IPS DF 6.9 (cell line): Measurements from ENCODE around the gene CDS2.

Experiments used
- DNase-seq: peaks from one replicate; pipeline ENCODE4 v3.0.0-alpha.2; 2013; ENCODE audit warnings: low read depth, low spot score
- H3K27ac ChIP-seq: one replicate; pipeline ENCODE4 v1.5.1; 2013; ENCODE audit warnings: low read length, control low read depth
- H3K27me3 ChIP-seq: 2 replicates; pipeline ENCODE4 v1.6.1; 2013; ENCODE audit warnings: mild to moderate bottlenecking, low read length; ENCODE audit not compliant: control insufficient read depth, insufficient read depth
- H3K36me3 ChIP-seq: 2 replicates; pipeline ENCODE4 v1.6.1; 2013; ENCODE audit warnings: low read length; ENCODE audit not compliant: control insufficient read depth, insufficient read depth
- H3K4me1 ChIP-seq: 2 replicates; pipeline ENCODE4 v1.6.1; 2013; ENCODE audit warnings: low read length; ENCODE audit not compliant: control insufficient read depth, insufficient read depth
- H3K4me3 ChIP-seq: 2 replicates; pipeline ENCODE4 v1.5.1; 2013; ENCODE audit warnings: mild to moderate bottlenecking, low read length
- H3K9me3 ChIP-seq: 2 replicates; pipeline ENCODE4 v1.6.1; 2013; ENCODE audit warnings: low read length, inconsistent platforms; ENCODE audit not compliant: control insufficient read depth, insufficient read depth
- WGBS: extraction: QIAGEN DNeasy Blood & Tissue Kit; methylation state at CpG from one replicate; pipeline ENCODE4 v1.1.7; 2013; ENCODE audit warnings: mixed read lengths, missing lambda C conversion rate; ENCODE audit not compliant: insufficient read length, insufficient coverage; 5-methylcytosine and 5-hydroxymethylcytosine counted together

Gene CDS2

DNA sequence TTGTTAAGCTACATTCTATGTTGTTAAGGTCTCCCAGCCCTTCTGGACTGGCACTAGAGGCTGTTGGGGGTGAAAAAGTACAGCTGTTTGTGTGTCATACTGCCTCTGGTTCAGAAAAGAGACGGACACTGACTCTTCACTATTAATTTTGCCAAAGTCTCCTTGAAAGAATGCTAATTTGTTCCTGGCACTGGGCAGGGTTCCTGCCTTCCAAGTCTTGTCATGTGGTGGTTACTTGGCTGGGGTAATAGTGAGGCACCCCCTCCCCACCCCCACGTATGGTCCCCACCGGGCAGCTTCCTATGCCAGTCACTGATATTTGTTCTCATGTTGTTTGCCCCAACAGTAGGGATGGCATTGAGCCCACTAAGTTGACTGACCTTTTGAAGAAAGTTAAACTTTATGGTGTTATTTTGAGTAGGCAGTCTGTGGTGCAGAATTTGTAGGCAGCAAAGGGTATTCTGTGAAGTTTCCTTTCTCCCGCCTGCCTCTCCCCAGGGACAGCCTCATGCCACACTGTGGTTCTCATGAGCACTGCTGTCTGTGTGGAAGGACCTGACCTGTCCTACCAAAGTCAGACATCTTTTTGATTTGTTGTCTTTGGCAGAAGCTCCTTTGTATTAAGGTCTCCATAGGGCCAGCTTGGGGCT, 8.7 kb downstream of the CDS2 start:
- no peak overlapping the region for H3K4me3 ChIP-seq
- no peaks in the 10 kb centered on the region for H3K36me3 ChIP-seq
- no peaks in the 10 kb centered on the region for H3K9me3 ChIP-seq
- H3K27ac ChIP-seq, result no peak overlapping the region
- no peaks in the 10 kb centered on the region for H3K27me3 ChIP-seq
- no peak for DNase-seq
- WGBS, result no CpG with 5 or more reads among the region's 4 CpGs
- no peaks in the 10 kb centered on the region for H3K4me1 ChIP-seq

DNA sequence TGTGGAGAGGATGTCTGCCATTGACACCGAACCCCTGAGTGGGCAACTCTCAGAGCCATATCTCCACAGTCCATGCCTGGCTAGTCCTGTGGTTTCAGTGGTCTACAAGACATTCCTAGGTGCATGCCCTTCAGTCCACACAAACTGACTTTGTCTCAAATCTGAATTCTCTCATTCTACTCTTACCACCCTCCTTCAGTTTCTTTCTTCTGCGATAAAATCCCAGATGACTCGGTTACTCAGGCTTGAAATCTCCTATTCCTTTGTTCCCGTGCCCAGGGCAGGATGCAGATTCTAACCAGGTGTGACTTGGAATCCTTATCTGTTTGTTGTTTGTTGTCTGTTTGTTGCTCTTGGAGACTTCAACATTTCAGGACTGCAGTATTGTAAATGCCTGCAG, 9.3 kb downstream of the CDS2 start:
- Histone ChIP-seq H3K27ac (no peak overlapping the region), H3K4me3 (no peak overlapping the region), H3K9me3 (no peaks in the 10 kb centered on the region), H3K36me3 (no peaks in the 10 kb centered on the region), H3K4me1 (no peaks in the 10 kb centered on the region), H3K27me3 (no peaks in the 10 kb centered on the region)
- no peak for DNase-seq
- WGBS, result no CpG with 5 or more reads among the region's 4 CpGs

DNA sequence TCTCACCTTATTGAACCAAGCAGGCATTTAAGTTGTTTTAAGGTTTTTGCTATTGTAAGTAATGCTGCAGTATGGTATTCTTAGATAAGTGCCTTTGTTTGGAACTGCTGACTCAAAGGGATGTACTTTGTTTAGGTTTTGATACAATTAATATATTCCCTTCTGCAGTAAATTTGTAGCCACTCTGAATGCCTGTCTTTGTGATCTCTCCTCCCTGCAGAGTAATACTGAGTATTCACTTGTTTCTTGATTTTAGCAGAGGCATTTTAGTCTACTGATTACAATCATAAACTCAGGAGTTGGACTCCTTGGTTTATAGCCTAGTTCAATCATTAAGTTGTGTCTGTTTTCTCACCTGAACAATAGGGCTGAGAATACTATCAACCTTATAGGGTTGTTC, 13.4 kb downstream of the CDS2 start:
- no peak overlapping the region for H3K4me3 ChIP-seq
- no peaks in the 10 kb centered on the region for H3K36me3 ChIP-seq
- H3K4me1 ChIP-seq, result no peaks in the 10 kb centered on the region
- no peak for DNase-seq
- no peak overlapping the region for H3K27ac ChIP-seq
- no peaks in the 10 kb centered on the region for H3K9me3 ChIP-seq
- no peaks in the 10 kb centered on the region for H3K27me3 ChIP-seq

DNA sequence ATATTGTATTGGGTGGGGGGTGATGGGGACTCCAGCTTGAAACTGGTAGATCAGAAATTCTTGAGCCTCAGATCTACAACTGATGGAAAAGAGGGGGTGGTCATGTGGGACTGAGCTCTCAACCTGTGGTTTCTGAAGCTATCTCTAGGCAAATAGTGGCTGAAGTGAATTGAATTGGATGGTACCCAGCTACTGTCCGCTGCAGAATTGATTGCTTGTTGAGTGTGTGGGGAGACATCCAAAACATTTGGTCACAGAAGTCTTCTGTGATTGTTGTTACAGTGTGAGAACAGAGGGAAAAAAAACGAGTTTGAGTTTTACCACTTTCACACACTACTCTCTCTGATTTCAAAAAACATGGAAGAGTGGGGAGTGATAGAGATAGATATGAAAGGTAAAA, 14.8 kb downstream of the CDS2 start:
- Histone ChIP-seq H3K27ac (no peak overlapping the region), H3K36me3 (no peaks in the 10 kb centered on the region), H3K4me1 (no peaks in the 10 kb centered on the region), H3K4me3 (no peak overlapping the region), H3K9me3 (no peaks in the 10 kb centered on the region), H3K27me3 (no peaks in the 10 kb centered on the region)
- DNase-seq, result no peak
- no CpG with 5 or more reads among the region's 2 CpGs for WGBS

- H3K4me1 ChIP-seq, result no peaks in the 10 kb centered on the region
- no peak for DNase-seq
- no CpG with 5 or more reads among the region's 5 CpGs for WGBS
- H3K27me3 ChIP-seq, result no peaks in the 10 kb centered on the region
- H3K4me3 ChIP-seq, result no peak overlapping the region
- no peaks in the 10 kb centered on the region for H3K9me3 ChIP-seq
- no peak overlapping the region for H3K27ac ChIP-seq
- no peaks in the 10 kb centered on the region for H3K36me3 ChIP-seq
Observed at GRCh38 chr20:5143851-5144250, 17.0 kb downstream of the CDS2 start.

GRCh38 chr20:5145365-5146098, 18.7 kb downstream of the CDS2 start:
- Histone ChIP-seq H3K4me3 (no peak overlapping the region), H3K9me3 (no peaks in the 10 kb centered on the region), H3K27me3 (no peaks in the 10 kb centered on the region), H3K4me1 (no peaks in the 10 kb centered on the region), H3K27ac (no peak overlapping the region), H3K36me3 (no peaks in the 10 kb centered on the region)
- no peak for DNase-seq
- no CpG with 5 or more reads among the region's 5 CpGs for WGBS

GRCh38 chr20:5146099-5146668, 19.4 kb downstream of the CDS2 start:
- no peak overlapping the region for H3K27ac ChIP-seq
- DNase-seq, result no peak
- H3K27me3 ChIP-seq, result no peaks in the 10 kb centered on the region
- H3K4me3 ChIP-seq, result no peak overlapping the region
- H3K9me3 ChIP-seq, result no peaks in the 10 kb centered on the region; the same call in 1 of the 2 replicates
- H3K4me1 ChIP-seq, result peaks cover 2% of the 10 kb centered on the region; the same call in 1 of the 2 replicates
- no CpG with 5 or more reads among the region's 6 CpGs for WGBS
- H3K36me3 ChIP-seq, result no peaks in the 10 kb centered on the region

DNA sequence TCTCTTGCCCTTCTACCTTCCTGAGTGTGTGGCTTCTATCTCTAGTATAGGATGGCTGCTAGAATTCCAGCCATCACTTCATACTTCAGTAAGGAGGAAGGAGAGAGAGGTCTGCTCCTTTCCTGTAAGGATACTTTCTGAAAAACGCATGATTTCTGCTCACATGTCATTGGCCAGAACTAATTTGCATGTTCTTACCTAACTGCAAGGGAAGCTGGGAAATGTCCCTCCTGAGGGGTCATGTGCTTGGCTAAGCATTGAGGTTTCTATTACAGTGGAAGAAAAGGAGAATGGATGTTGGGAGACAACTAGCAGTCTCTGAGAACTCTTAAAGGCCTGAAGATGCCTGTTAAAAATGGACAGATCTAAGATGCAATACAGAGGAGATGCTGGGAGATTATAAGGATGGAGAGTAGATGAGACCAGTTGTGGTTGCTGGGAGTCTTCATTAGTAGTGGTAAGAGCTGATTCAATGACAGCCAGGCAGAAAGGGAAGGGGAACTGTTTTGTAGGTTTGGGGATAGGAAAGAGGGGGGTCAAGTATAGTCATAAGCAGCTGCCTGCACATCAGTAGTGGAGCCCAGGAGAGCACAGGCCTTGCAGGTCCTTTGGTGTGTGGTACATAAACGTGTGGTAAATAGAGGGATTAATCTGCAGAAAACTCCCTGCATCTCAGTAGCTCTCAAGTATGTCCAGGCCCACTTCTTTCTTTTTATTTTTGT, 20.2 kb downstream of the CDS2 start:
- no peaks in the 10 kb centered on the region for H3K27me3 ChIP-seq
- H3K27ac ChIP-seq, result no peak overlapping the region
- H3K9me3 ChIP-seq, result no peaks in the 10 kb centered on the region; the same call in 1 of the 2 replicates
- no CpG with 5 or more reads among the region's 2 CpGs for WGBS
- peaks cover 2% of the 10 kb centered on the region; the same call in 1 of the 2 replicates for H3K4me1 ChIP-seq
- no peak for DNase-seq
- no peaks in the 10 kb centered on the region for H3K36me3 ChIP-seq
- no peak overlapping the region for H3K4me3 ChIP-seq

DNA sequence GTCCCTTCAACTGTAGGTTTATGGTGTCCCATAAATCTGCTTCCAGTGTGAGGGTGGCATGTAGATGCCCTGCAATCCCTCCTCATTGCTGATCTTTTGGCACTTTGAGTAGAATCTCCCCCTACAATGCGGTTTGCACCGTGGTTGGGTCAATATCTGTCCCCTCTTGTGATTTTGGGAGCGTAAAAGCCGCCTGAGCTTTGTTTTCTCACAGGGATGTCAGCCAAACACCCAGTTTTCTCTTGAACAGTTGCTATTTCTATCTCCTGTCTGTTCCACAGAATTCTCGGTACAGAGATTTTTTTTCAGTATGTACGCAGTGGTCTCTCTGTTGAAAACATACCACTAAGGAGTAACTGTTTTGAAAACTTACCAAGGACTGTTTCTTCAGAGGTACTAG, 21.8 kb downstream of the CDS2 start:
- H3K27ac ChIP-seq, result no peak overlapping the region
- H3K27me3 ChIP-seq, result no peaks in the 10 kb centered on the region
- H3K4me3 ChIP-seq, result no peak overlapping the region
- H3K9me3 ChIP-seq, result no peaks in the 10 kb centered on the region; the same call in 1 of the 2 replicates
- H3K4me1 ChIP-seq, result peaks cover 2% of the 10 kb centered on the region; the same call in 1 of the 2 replicates
- H3K36me3 ChIP-seq, result no peaks in the 10 kb centered on the region
- DNase-seq, result no peak
- no CpG with 5 or more reads among the region's 6 CpGs for WGBS

GRCh38 chr20:5149892-5150225, 23.1 kb downstream of the CDS2 start:
- peaks cover 2% of the 10 kb centered on the region; the same call in 1 of the 2 replicates for H3K4me1 ChIP-seq
- no CpG with 5 or more reads among the region's 3 CpGs for WGBS
- no peaks in the 10 kb centered on the region for H3K27me3 ChIP-seq
- H3K9me3 ChIP-seq, result no peaks in the 10 kb centered on the region; the same call in 1 of the 2 replicates
- no peak for DNase-seq
- no peaks in the 10 kb centered on the region for H3K36me3 ChIP-seq
- no peak overlapping the region for H3K27ac ChIP-seq
- H3K4me3 ChIP-seq, result no peak overlapping the region
